ENCODE results near the gene SUCLA2.
"Not testable (repeated sequence)": the region's sequence is repeated elsewhere in the genome, so short reads cannot be mapped to it uniquely, and the experiment has no call there.

SUCLA2 gene

DNA sequence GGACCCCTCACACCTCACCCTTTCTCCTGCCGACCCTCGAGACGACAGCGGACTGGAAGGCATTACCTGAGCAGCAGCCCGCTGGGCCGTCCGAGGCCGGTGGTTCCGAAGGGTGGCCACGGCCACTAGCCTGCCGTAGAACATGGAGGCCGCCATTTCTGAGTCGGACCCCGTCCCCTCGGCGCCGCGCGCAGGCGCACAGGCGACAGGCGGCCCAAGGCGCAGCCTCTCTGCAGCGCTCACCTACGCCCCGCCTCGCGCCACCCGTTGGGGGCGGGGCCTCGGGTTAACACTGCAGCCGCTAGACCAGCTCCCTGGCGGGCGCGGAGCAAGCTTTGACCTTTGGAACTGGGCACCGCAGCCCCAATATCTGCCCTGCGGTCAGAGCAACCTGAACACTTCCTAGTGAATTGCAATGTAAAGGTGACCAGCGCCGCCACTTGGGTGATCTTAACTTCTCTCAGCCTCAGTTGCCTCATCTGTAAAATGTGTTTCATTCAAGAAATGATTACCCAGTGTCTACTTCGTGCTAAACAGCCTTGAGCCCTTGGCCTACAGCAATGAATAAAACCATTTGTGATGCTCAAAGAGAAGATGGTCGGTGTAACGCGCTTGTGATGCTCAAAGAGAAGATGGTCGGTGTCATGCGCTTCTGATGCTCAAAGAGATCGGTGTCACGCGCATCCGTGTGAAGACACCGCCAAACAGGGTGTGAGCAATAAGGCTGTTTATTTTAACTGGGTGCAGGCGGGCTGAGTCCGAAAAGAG is at the start of gene SUCLA2:
TSS of gene SUCLA2 (minus strand) at position 160 of the 768 bp plus-strand sequence. CDS start at position 156, 4 bp downstream.
- peak; percentile 90 for DNase-seq

DNA sequence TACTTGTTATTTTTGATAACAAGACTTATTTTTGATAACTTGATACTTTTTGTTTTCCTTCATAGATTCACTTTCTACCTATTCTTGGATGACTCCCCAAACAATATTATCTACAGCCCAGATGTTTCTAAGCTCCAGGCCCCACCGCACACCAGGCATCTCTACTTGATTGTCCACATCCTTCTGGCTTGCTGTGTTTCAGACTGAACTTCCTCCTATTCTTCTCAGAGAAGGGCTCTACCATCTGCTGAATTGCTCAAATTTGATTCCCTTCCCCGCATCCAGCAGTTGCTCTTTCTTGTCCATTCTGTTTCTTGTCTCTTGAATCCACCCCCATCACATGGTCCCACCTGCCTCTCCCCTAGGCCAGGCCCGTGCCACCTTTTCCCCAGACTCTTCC is 49.5 kb upstream of the SUCLA2 start:
- DNase-seq = no peak

DNA sequence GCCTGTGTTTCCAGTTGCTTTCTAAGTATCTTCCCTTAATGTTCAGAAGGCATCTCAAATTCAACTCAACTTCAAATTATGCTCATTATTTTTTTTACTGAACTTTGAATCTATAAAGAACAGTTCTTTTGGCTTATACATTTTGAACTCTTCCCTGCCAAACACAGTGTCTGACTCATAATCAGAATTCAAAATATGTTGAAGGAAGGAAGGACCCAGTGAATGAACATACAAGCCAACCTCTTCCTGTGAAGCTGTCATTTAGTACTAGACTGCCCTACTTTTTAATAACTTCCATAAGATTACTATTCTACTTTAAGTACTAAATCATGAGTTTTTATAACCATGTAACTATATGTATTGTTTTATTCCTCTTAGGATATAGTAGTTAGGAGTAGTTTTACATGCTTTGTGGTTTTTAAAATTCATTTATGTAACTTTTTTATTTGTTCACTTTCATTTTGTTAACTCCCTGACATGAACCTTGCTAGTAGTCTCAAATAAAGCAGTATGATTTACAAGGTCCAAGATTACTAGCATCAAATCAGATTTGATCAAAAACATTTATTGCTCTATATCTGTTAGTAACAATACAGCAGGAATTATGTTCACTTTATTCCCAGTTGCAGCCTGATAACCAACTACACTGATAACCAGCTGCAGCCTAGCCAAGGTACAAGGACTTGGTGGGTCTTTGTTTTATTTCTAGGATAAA is 42.9 kb upstream of the SUCLA2 start:
- no peak for DNase-seq

DNA sequence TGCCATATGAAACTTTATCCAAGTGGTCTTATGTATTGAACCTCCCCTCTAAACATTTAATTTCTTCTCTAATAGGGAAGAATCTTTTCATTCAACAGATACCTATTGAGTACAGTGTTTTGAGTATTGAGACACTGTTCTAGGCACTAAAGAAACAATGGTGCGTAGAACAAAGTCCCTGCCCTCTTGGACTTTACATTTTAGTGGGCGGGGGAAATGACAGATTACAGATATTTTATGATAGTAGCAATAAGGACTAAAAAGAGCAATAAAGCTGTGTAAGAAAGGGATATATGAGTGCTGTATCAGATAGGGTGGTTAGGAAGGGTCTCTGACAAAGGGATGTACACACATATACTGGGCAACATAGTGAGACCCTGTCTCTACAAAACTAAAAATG is 41.8 kb upstream of the SUCLA2 start:
- DNase-seq = no peak

DNA sequence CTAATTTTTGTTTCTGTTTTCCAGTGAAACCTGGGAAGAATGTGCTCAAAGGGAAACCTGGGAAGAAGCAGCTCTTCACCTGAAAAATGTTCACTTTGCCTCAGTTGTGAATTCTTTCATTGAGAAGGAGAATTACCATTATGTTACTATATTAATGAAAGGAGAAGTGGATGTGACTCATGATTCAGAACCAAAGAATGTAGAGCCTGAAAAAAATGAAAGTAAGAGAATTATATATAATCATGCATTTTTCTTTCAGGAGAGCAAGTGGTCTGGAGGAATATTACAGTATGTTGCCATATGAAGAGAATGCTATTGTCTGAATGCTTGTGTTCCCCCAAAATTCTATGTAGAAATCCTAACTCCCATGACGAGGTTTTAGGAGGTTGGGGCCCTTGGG is 39.8 kb upstream of the SUCLA2 start:
- no peak for DNase-seq

DNA sequence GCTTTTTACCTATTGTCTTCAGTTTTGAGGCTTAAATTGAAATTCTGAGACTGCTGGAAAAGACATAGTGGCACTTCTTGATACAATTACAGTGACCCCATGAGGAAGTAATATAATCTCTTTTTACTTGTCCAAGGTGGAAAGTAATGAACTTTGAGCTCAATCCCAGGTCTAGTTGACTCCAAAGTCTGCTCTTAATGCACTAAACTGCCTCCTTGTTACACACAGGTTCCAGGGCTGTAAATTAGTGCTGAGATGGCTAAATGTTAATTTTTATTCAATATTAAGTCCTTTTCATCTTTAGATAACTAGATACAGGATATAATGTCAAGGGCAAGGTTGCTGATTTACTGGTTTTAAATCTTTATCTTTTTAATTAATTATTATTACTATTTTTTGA is 39.0 kb upstream of the SUCLA2 start:
- DNase-seq = no peak

DNA sequence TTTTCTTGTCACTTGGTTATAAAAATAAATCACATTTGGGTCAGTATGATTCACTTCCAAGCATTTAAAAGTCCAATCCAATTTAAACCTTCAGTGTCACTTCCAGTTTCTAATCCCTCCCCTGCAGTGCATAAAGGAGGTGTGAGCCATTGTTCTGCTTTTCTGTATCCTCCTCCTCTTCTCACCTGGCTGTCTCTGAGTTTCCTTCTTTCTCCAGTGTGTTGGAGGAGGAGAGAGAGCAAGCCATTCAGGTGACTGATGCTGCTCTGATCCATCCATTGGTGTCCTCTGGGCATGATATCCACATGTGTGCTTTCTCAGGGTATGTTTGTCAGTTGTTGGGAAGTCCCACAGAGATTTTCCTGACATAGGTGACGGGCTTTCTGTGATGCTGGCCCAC is 37.7 kb upstream of the SUCLA2 start:
- no peak for DNase-seq

DNA sequence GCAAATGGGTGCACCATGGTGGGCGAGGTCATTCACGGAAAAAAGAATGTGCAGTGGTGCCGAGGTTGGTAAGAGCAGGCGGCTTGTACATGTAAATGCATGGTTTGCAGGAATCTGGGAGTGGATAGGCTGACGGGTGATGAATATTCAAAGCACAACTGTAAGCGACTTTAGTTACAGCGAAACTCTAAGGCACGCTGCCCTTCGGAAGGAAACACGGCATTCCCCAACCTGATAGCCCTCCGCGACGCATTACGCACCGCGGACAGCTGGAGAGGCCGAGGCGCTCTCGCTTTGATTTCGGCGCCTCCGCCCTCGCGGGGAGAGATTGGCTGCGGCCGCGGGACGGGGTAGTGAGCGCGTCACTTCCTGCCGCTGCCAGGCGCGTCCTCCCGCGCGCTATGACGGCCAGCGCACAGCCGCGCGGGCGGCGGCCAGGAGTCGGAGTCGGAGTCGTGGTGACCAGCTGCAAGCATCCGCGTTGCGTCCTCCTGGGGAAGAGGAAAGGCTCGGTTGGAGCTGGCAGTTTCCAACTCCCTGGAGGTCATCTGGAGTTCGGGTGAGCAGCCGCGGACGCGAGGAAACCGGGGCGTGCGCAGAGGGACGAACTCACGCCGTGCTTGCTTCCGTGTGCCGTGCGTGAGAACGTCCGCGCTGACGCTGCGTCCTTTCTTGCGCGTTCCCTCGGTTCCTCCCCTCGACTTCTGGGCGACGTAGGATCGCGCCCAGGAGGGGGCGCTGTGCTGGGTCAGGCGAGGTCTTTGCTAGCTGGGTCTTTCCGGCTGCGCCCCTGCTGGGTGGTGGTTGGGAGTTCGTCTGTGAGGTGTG is 36.5 kb upstream of the SUCLA2 start, which contains the start of gene NUDT15:
TSS of gene NUDT15 (plus strand) at position 381 of the 828 bp plus-strand sequence. CDS start at position 402, 21 bp downstream.
- peak; percentile 97 for DNase-seq

DNA sequence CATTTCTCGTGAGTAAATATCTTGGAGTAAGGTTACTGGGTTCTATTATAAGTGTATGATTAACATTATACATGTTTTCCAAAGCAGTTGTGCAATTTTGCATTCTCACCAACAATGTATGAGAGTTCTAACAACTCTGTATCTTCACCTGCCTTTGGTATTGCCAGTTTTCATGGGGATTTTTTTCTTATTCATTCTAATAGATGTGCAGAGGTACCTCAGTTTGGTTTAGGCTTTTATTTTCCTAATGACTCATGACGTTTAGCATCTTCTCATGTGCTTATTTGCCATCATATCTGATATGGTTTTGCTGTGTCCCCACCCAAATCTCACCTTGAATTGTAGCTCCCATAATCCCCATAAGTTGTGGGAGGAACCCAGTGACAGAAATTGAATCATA is 28.8 kb upstream of the SUCLA2 start:
- DNase-seq = no peak

DNA sequence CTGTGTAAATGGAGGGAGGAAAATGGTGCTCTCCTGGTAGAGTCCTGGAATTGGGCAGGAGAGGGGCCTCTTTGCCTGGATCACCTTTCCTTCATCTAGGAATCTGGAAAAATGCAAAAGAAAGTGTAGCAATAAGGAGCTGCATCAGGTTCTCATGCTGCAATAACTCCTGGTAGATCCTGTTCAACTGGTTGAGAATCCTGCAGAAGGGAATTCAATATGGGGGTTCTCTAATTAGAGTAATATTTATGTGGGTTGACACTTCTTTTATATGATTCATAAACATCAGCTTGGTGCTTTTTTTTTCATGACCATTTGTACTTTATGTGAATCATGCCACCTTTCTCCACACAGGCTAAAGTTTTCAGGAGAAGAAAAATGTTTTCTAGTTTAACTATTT is 27.0 kb upstream of the SUCLA2 start:
- DNase-seq = no peak

DNA sequence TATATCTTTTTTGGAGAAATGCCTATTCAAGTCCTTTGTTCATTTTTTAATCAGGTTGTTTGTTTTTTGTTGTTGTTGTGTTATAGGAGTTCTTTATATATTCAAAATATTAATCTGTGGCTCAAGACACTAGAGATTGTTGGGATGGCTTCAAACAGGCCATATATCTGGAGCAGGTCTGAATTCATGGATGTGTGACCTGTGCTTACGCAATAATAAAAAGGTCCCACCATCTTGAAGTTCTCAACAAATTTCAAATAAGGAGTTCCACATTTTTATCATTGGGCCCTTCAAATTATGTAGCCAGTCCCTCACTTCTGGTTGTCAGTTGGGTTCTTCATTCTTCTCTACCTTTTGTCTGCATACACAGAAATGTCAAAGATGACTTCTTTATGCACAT is 18.7 kb upstream of the SUCLA2 start:
- no peak for DNase-seq

DNA sequence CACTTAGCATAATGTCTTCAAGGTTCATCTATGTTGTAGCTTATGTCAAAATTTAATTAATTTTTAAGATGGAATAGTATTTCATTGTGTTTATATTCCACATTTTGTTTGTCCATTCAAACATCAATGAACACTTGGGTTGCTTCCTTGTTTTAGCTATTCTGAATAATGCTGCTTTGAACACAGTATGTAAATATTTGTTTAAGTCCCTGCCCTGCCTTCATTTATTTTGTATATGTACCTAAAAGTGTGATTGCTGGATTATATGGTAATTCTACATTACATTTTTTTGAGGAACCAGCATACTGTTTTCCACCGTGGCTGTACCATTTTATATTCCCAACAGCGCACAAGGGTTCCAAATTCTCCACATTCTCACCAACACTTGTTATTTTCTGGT is 17.6 kb upstream of the SUCLA2 start:
- no peak for DNase-seq

DNA sequence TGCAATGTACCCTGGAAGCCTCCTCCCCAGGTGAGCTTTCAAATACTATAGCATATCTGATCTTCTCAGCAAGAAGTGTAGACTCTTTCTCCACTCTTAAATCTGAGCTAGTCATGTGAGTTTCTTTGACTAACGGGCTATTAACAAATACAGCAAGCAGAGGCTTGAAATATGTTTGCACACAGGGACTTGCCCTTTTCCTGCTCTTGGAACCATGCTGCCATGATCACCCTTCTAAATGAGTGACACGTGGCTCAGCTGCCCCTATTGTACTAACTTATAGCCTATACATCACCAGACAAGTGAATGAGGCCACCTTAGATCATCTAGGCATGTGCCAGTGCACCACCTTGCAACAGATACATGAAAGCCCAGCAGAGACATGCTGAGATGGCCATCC is 13.3 kb upstream of the SUCLA2 start:
- DNase-seq = no peak

DNA sequence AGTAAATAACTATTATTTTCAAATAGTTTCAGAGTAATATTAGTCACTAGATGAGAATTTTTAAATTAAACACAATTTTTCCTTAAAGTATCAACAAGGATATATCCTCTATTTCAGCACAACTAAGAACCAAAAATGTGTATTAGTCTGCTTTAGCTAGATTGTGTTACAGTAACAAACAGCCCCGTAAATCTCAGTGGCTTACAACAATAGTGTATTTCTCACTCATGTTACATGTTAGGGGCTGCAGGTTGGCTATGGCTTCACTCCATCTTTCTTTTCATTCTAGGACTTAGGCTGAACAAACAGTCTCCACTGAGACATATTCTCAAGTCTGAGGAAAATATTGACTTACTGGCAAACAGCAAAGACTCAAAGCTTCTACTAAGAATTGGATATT is 11.6 kb upstream of the SUCLA2 start:
- no peak for DNase-seq

DNA sequence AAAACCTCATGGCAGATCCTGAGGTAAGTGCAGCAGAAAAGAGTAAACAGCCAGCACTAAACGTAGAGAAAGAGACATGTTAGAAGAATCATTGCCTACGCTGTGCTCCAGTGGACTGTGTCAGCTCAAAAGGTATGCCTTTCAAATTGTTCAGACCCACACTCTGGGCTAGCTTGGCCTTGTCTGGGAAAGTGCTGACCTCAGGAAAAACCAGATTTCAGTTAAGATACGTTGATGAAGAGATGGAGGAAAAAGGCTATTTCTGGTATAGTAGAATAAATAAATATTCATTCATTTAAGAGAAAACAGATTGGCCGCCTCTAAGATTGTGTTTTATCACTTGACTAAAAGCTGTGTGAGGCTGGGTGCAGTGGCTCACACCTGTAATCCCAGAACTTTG is 9.6 kb upstream of the SUCLA2 start:
- no peak for DNase-seq

DNA sequence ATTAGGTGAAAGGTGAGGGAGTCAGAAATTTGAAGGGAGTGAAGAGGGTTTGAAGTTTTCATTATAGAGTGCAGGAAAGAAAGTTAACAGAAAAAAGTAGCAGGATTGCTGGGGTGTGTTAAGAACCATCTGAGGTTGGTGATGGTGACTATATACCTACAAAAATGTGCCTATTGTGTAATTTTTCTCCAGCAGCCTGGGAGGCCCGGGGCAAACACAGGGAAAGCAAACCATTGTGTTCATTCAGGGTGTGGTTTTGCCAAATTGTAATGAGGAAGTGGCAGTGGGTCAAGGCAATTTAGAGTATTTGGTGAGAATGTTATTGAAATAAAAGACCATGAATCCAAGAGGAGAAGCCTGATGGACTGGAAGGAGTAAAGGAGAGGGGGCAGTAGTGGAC is 8.2 kb upstream of the SUCLA2 start:
- no peak for DNase-seq

DNA sequence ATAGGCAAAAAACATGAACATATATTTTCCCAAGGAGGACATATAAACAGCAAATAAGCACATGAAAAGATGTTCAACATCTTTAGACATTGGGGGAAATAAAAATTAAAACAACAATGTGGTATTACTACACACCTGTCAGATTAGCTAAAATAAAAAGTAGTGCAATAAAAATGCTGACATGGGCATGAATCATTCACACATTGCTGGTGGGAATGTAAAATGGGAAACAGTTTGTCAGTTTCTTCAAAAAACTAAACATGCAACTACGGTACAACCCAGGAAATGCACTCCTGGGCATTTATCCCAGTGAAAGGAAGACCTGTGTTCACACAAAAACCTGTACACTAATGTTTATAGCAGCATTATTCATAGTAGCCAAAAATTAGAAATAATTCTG is 5.3 kb upstream of the SUCLA2 start:
- DNase-seq = no peak

DNA sequence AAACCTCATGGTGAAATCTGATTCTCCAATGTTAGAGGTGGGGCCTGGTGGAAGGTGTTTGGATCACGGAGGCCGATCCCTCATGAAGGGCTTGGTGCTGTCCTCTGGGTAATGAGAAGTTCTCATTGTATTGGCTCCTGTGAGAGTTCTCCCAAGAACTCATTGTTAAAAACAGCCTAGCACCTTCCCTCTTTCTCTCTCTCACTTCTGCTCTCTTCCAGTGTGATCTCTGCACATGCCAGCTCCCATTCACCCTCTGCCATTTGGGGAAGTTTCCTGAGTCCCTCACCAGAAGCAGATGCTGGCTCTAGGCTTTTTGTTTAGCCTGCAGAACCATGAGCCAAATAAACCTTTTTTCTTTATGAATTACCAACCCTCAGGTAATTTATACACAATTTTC is 3.1 kb upstream of the SUCLA2 start:
- no peak for DNase-seq

DNA sequence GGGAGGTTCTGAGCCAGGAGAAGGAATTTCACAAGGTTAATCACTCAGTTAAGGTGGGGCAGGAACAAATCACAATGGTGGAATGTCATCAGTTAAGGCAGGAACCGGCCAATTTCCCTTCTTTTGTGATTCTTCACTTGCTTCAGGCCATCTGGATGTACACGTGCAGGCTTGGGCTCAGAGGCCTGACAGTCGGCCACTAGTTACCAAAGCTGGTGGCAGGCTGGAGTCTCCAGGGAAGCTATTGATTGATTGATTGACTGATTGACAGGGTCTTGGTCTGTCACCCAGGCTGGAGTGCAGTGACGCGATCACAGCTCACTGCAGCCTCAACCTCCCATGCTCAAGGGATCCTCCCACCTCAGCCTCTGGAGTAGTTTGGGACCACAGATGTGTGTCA is 926 bp upstream of the SUCLA2 start:
- DNase-seq = not testable (repeated sequence)

DNA sequence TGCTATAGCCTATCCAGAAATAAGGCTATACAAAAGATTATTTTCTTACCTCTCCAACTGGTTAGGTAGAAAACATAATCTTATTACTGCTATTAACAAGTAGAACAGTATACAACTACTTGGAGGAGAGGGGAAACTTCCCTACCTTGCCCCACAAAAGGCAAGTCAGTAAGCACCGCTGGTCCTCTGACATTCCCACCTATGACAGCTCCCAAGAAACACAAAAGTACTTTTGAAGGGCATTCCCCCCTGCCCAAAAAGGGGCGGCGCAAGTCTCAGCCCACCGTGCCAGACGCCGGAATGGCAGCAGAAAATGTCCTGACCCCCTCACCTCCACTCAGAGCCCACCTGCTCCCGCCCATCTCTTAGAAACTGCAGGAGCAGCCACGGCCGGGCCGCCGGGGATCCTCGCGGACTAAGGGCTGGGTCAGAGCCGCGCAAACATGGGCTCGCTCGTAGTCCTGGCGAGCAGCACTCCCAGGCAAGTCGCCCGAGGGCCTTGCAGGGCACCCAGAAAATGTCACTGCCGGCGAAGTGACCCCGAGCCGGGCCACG is 437 bp downstream of the SUCLA2 start:
- DNase-seq = no peak

DNA sequence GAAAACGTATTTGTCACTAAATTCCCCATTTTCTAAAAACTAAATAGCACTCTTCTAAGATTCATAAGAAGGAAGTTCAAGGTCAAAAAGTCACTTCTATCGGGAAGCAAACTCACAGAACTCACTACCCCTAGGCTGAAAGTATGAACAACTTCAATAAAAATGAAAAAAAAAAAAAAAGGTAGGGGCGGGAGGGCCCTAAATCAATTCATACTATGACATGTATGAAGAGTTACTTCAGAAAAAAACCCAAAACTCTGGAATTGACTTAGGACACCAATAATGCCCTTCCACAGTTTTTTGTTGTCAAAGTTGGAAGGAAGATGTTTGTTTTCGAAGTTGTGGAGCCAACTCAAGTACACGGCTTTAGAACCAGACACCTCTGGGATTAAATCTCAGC is 1.1 kb downstream of the SUCLA2 start:
- DNase-seq = no peak

DNA sequence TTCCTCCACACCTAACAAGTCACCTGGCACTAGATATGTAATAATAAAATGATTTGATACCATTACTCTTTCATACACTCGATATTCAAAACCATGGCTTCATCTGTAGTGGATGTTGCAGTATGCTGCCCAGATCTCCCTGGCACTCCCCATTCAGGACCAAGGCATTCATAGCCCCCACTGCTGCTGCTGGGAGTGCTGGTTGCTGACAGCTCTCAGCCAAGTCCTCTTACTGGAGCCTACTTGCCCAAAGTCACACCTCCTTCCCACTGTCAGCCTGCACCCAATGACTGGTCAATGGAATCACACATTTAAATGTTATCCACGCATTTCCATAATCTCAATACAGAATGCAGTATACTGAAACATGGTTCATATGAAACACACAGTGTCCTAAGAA is 3.7 kb downstream of the SUCLA2 start:
- DNase-seq = no peak

DNA sequence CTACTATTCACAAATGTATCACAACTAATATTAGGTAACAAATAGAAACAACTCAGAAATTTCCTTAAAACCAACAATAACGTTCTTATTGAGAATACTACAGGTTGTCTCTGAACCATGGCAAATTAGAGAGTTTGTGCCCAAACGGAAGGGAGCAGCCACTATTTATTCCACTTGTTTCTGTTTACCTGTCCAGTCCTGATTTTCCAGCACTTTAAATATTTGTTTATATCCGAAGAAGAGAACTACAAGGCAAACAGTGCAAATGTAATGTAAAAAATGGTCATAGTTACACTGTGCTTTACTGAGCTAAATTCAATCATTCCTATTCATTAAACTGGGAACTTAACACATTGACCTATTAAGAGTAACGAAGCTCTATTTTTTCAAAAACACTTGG is 9.2 kb downstream of the SUCLA2 start:
- no peak for DNase-seq
